Tibial artery (tissue), 4 donors: ENCODE measurements around the gene C2CD4D.
A peak's percentile ranks its signal among the peaks of the same experiment; 100 is the strongest.

Experiments
- DNase-seq, 2 donors: peaks; one replicate each; pipeline ENCODE4 v3.0.0-alpha.2; 2019
- H3K27ac ChIP-seq, 2 donors: fragments of 200-600 bp; sonication (generic) in 1 of 2; 1 replicate in 1 of 2; 2 replicates in 1 of 2; pipeline ENCODE4 v1.5.1; 2018 to 2019; ENCODE audit warnings: mild to moderate bottlenecking in 1 of 2
- H3K27me3 ChIP-seq, 2 donors: fragments of 200-600 bp; sonication (generic) in 1 of 2; one replicate each; pipeline versions ENCODE4 v1.5.1 to v1.6.0; 2016 to 2019
- H3K36me3 ChIP-seq, 3 donors: fragments of 200-600 bp; sonication (generic) in 2 of 3; one replicate each; pipeline ENCODE4 v1.5.1; 2016 to 2019; ENCODE audit warnings: mild to moderate bottlenecking in 2 of 3
- H3K4me1 ChIP-seq, 4 donors: fragments of 200-600 bp; sonication (generic) in 2 of 4; 1 replicate in 3 of 4; 2 replicates in 1 of 4; pipeline ENCODE4 v1.5.1; 2016 to 2019
- H3K4me3 ChIP-seq, 2 donors: fragments of 200-600 bp; sonication (generic) in 1 of 2; 1 replicate in 1 of 2; 2 replicates in 1 of 2; pipeline ENCODE4 v1.5.1; 2018 to 2019; ENCODE audit warnings: mild to moderate bottlenecking in 2 of 2
- H3K9me3 ChIP-seq, 3 donors: fragments of 200-600 bp; sonication (generic) in 1 of 3; one replicate each; pipeline ENCODE4 v1.5.1; 2016 to 2019
- CTCF ChIP-seq, 2 experiments: fragments of 200-600 bp in 1 of 2; fragments of 450-650 bp in 1 of 2; IDR thresholded peaks; one replicate each; pipeline ENCODE4 v1.5.1; 2017 to 2019; ENCODE audit warnings: antibody characterized with exemption in 2 of 2, mild to moderate bottlenecking in 1 of 2, moderate library complexity in 1 of 2
- intact Hi-C: fragments of 100-400 bp; cut with DNase I; formaldehyde crosslinking; loops from one replicate; pipeline ENCODE4 v1.15.0; 2023; ENCODE audit warnings: low total_unique reads

Gene C2CD4D

GRCh38 chr1:151854658-151855057, 15.0 kb upstream of the C2CD4D start:
- peaks cover 0 to 14% of the 10 kb centered on the region in 2 donors for H3K27me3 ChIP-seq
- no peaks in the 10 kb centered on the region for H3K36me3 ChIP-seq
- intact Hi-C loops: no loop called here
- no peak for TF ChIP-seq CTCF (IDR thresholded peaks at IDR 0.05)
- peaks cover 0 to 10% (median 4%) of the 10 kb centered on the region in 4 donors for H3K4me1 ChIP-seq
- H3K9me3 ChIP-seq: no peaks in the 10 kb centered on the region
- H3K27ac ChIP-seq: no peak overlapping the region
- DNase-seq: no peak
- no peak overlapping the region for H3K4me3 ChIP-seq

GRCh38 chr1:151853411-151853943, 13.9 kb upstream of the C2CD4D start, which contains the start of gene THEM5:
Gene THEM5, minus strand, starts transcription at chr1:151853712. Its CDS starts 147 bp downstream, at chr1:151853565.
- intact Hi-C loops: no loop called here
- H3K27me3 ChIP-seq: peaks cover 0 to 16% of the 10 kb centered on the region in 2 donors
- H3K4me1 ChIP-seq: peaks cover 0 to 9% (median 3%) of the 10 kb centered on the region in 4 donors
- no peaks in the 10 kb centered on the region for H3K9me3 ChIP-seq
- no peak for DNase-seq
- H3K36me3 ChIP-seq: no peaks in the 10 kb centered on the region
- H3K4me3 ChIP-seq: no peak within 1 kb of the TSS
- H3K27ac ChIP-seq: no peak within 1 kb of the TSS
- TF ChIP-seq CTCF (IDR thresholded peaks at IDR 0.05): no peak

- no peak overlapping the region for H3K27ac ChIP-seq
- no peaks in the 10 kb centered on the region for H3K36me3 ChIP-seq
- H3K4me3 ChIP-seq: no peak overlapping the region
- H3K9me3 ChIP-seq: no peaks in the 10 kb centered on the region
- H3K27me3 ChIP-seq: peaks cover 0 to 20% of the 10 kb centered on the region in 2 donors
- intact Hi-C loops: no loop called here
- no peak for TF ChIP-seq CTCF (IDR thresholded peaks at IDR 0.05)
- DNase-seq: no peak
- H3K4me1 ChIP-seq: peaks cover 0 to 9% (median 3%) of the 10 kb centered on the region in 4 donors
Measured at GRCh38 chr1:151852733-151853132, 13.1 kb upstream of the C2CD4D start.

GRCh38 chr1:151851886-151852285, 12.3 kb upstream of the C2CD4D start:
- intact Hi-C loops: no loop called here
- no peak for DNase-seq
- Histone ChIP-seq H3K36me3 (no peaks in the 10 kb centered on the region), H3K4me1 (peaks cover 0 to 9% (median 3%) of the 10 kb centered on the region in 4 donors), H3K27ac (no peak overlapping the region), H3K9me3 (no peaks in the 10 kb centered on the region), H3K27me3 (peaks cover 0 to 29% of the 10 kb centered on the region in 2 donors), H3K4me3 (no peak overlapping the region)
- no peak for TF ChIP-seq CTCF (IDR thresholded peaks at IDR 0.05)

- Histone ChIP-seq H3K4me1 (no peaks in the 10 kb centered on the region), H3K27ac (no peak overlapping the region), H3K36me3 (no peaks in the 10 kb centered on the region), H3K4me3 (no peak overlapping the region), H3K27me3 (peaks cover 0 to 37% of the 10 kb centered on the region in 2 donors), H3K9me3 (no peaks in the 10 kb centered on the region)
- intact Hi-C loops: no loop called here
- DNase-seq: peak in 1 of 2 donors; percentile 20
- TF ChIP-seq CTCF (IDR thresholded peaks at IDR 0.05): no peak
Measured at GRCh38 chr1:151849871-151850270, 10.3 kb upstream of the C2CD4D start.
